Lung (tissue), 12 donors: Measurements from ENCODE around the gene CPD. TPM values are rescaled to one million over a fixed set of nuclear protein-coding genes. Genes with fewer than 3 reads are reported as not detected.

Experiments
- ATAC-seq: fragments of 200-7000 bp; cut with Tn5 transposase; one replicate; pipeline ENCODE4 v1.9.1; 2020; ENCODE audit warnings: moderate number of reproducible peaks; ENCODE audit not compliant: insufficient read depth, low FRiP score
- DNase-seq, 3 donors: peaks; one replicate each; pipeline ENCODE4 v3.0.0-alpha.2; 2013 to 2017
- H3K27ac ChIP-seq, 2 donors: one replicate each; pipeline ENCODE4 v1.5.1; 2013; ENCODE audit warnings: mild to moderate bottlenecking in 2 of 2, moderate library complexity in 2 of 2, control low read depth in 1 of 2, inconsistent platforms in 1 of 2, low read depth in 1 of 2, low read length in 1 of 2
- H3K27me3 ChIP-seq, 3 donors: one replicate each; pipeline ENCODE4 v1.5.1; 2013; ENCODE audit warnings: low read length in 2 of 3; ENCODE audit not compliant: control insufficient read depth in 3 of 3, insufficient read depth in 3 of 3
- H3K36me3 ChIP-seq, 4 donors: one replicate each; pipeline ENCODE4 v1.5.1; 2013; ENCODE audit warnings: low read length in 4 of 4, mild to moderate bottlenecking in 1 of 4, moderate library complexity in 1 of 4; ENCODE audit not compliant: control insufficient read depth in 4 of 4, insufficient read depth in 4 of 4
- H3K4me1 ChIP-seq, 5 donors: one replicate each; pipeline ENCODE4 v1.5.1; 2013; ENCODE audit warnings: low read length in 5 of 5, mild to moderate bottlenecking in 2 of 5, moderate library complexity in 1 of 5; ENCODE audit not compliant: control insufficient read depth in 5 of 5, insufficient read depth in 5 of 5
- H3K4me3 ChIP-seq: one replicate; pipeline ENCODE4 v1.5.1; 2013; ENCODE audit warnings: mild to moderate bottlenecking, control low read depth, moderate library complexity
- H3K9ac ChIP-seq, 2 donors: one replicate each; pipeline ENCODE4 v1.5.1; 2013; ENCODE audit warnings: low read length in 2 of 2, control low read depth in 1 of 2; ENCODE audit not compliant: insufficient read depth in 1 of 2
- H3K9me3 ChIP-seq, 4 donors: one replicate each; pipeline ENCODE4 v1.5.1; 2013; ENCODE audit warnings: low read length in 3 of 4, mild to moderate bottlenecking in 1 of 4, moderate library complexity in 1 of 4; ENCODE audit not compliant: control insufficient read depth in 4 of 4, insufficient read depth in 3 of 4
- WGBS, 2 donors: extraction: QIAGEN DNeasy Blood & Tissue Kit; methylation state at CpG; one replicate each; pipeline ENCODE4 v1.1.7; 2013; 5-methylcytosine and 5-hydroxymethylcytosine counted together
- polyA plus RNA-seq, 2 donors: library from polyadenylated mRNA; stranded (reverse); fragments of 200-250 nt; gene quantifications; one replicate each; pipeline ENCODE4 v1.2.1, GENCODE V29; 2013
- total RNA-seq, 2 donors: library from RNA; depleted of rRNA in 1 of 2; stranded (reverse); fragments of >200 nt in 1 of 2; gene quantifications; one replicate each; pipeline ENCODE4 v1.2.1, GENCODE V29; 2014 to 2021
- TF ChIP-seq, protein P1 (sequence below): IDR thresholded peaks from 2 replicates; pipeline ENCODE4 v1.5.1; 2012; ENCODE audit warnings: mild to moderate bottlenecking; ENCODE audit errors: control extremely low read depth, extremely low read depth
- donor health status: control.
- donor health status: control.
- donor health status: Bipolar disorder and iron deficiency.
- donor health status: healthy.
- donor health status: DM: yes; HTN: yes; CAD: no.

The CPD gene
- total and polyA plus RNA-seq, 4 donors, result 11.1 to 126 (median 88.1) TPM

DNA sequence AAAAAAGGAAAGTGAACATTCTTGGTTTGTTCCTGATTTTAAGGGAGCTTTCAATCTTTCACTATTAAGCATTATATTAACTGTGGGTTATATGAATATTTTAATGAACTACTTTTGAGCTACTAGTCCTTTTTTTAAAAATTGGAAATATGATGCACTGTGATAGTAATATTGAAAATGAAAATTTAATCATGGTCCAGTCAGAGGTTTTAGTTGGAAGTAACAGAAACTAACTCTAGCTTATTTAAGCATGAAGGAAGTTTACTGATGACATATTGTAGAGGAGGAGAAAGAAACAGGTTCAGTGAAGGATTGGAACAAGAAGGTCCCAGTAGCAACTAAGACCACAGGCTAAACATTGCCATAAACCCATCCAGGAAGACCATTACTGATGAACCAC is 24.0 kb upstream of the CPD start:
- Histone ChIP-seq H3K36me3 (no peaks in the 10 kb centered on the region), H3K4me1 (peaks cover 0 to 4% (median 0%) of the 10 kb centered on the region in 5 donors), H3K27me3 (no peaks in the 10 kb centered on the region), H3K27ac (no peak overlapping the region), H3K4me3 (no peak overlapping the region), H3K9ac (no peak overlapping the region), H3K9me3 (no peaks in the 10 kb centered on the region)
- DNase-seq, result no peak
- TF ChIP-seq, protein P1, sequence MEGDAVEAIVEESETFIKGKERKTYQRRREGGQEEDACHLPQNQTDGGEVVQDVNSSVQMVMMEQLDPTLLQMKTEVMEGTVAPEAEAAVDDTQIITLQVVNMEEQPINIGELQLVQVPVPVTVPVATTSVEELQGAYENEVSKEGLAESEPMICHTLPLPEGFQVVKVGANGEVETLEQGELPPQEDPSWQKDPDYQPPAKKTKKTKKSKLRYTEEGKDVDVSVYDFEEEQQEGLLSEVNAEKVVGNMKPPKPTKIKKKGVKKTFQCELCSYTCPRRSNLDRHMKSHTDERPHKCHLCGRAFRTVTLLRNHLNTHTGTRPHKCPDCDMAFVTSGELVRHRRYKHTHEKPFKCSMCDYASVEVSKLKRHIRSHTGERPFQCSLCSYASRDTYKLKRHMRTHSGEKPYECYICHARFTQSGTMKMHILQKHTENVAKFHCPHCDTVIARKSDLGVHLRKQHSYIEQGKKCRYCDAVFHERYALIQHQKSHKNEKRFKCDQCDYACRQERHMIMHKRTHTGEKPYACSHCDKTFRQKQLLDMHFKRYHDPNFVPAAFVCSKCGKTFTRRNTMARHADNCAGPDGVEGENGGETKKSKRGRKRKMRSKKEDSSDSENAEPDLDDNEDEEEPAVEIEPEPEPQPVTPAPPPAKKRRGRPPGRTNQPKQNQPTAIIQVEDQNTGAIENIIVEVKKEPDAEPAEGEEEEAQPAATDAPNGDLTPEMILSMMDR, result no peak
- ATAC-seq, result no peak

GRCh38 chr17:30357476-30357875 is 21.3 kb upstream of the CPD start:
- Histone ChIP-seq H3K27ac (no peak overlapping the region), H3K9ac (no peak overlapping the region), H3K4me1 (peaks cover 0 to 4% (median 0%) of the 10 kb centered on the region in 5 donors), H3K4me3 (no peak overlapping the region), H3K9me3 (peaks cover 0 to 4% (median 2%) of the 10 kb centered on the region in 4 donors), H3K27me3 (no peaks in the 10 kb centered on the region), H3K36me3 (no peaks in the 10 kb centered on the region)
- TF ChIP-seq, protein P1, result no peak
- ATAC-seq (no peak), DNase-seq (no peak)

DNA sequence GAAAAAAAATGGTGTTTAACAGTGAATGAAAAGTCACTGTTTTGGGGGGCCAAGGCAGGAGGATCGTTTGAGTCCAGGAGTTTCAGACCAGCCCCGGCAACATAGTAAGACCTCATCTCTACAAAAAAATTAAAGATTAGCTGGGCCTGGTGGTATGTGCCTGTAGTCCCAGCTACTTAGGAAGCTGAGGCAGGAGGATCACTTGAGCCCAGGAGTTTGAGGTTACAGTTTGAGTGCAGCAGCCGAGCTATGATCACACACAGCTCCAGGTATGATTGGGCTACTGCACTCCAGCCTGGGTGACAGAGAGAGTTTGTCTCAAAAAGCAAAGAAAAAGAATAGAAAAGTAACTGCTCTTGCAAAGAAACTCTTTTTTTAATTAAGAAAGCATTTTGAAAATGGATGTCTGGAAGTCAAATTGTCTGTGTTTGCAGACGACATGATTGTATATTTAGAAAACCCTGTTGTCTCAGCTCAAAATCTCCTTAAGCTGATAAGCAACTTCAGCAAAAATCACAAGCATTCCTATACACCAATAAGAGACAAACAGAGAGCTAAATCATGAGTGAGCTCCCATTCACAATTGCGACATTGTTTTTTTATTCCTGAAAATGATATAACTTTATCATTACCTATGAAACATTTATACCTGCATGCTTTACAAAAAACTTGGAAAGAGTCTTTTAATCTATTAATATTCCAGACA is 20.5 kb upstream of the CPD start:
- no peak overlapping the region for H3K27ac ChIP-seq
- WGBS, 2 donors, result 72 to 80% methylated on average over 5 of the region's 5 CpGs
- no peak overlapping the region for H3K9ac ChIP-seq
- DNase-seq (no peak), ATAC-seq (no peak)
- H3K4me3 ChIP-seq, result no peak overlapping the region
- no peaks in the 10 kb centered on the region for H3K27me3 ChIP-seq
- no peaks in the 10 kb centered on the region for H3K36me3 ChIP-seq
- TF ChIP-seq, protein P1, result no peak
- H3K4me1 ChIP-seq, result peaks cover 0 to 4% (median 0%) of the 10 kb centered on the region in 5 donors
- H3K9me3 ChIP-seq, result peaks cover 0 to 4% (median 3%) of the 10 kb centered on the region in 4 donors
